ENCODE data around the gene TBC1D4.

GRCh38 chr13:75422028-75422427, 59.9 kb downstream of the TBC1D4 start:
- no peak for TF ChIP-seq CTCF (IDR thresholded peaks at IDR 0.05)
- TF ChIP-seq POLR2AphosphoS5 (IDR thresholded peaks at IDR 0.05): no peak

Data from prostate gland (tissue), 2 donors.